NCI-H1694 (cell line): ENCODE measurements around the gene MAP3K7CL.
A peak's percentile ranks its signal among the peaks of the same experiment; 100 is the strongest.
"Not testable (repeated sequence)": the region's sequence is repeated elsewhere in the genome, so short reads cannot be mapped to it uniquely, and the experiment has no call there.

ENCODE experiments used
- DNase-seq: peaks from one replicate; lab custom pipeline; 2025; lab: John Stamatoyannopoulos, UW

MAP3K7CL gene

GRCh38 chr21:29133796-29134195 is 3.4 kb downstream of the MAP3K7CL start:
- no peak for DNase-seq

- DNase-seq, result no peak
Observed at GRCh38 chr21:29135481-29135880, 5.0 kb downstream of the MAP3K7CL start.

GRCh38 chr21:29136033-29136432 is 5.6 kb downstream of the MAP3K7CL start:
- DNase-seq, result no peak

DNA sequence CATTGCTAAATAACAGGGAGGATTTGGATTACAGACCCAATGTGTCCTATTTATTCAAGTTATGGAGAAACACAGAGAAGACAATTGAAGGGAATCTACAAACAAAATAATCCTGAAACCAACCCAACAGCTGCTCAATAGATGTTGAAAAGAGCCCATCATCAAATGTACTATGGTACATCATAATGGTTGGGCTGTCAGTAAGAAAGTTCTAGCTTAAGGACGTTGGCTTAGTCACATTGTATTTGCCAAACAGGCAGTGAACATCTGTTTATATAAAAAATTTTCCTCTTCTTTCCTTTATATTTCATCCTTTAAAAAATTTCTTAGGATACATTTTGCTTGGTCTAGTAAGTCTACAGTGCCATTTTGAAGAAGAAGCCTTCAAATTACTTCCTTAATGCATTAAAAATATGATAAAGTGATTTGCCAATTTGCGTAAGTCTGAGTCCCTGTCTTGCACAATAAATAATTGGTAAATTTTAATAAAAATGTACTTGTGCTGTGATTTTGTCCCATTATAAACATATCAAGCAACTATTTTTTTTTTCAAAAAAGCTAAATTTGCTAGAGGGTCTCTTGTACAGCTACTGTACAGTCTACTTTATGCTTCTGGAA is 14.4 kb downstream of the MAP3K7CL start:
- no peak for DNase-seq

DNA sequence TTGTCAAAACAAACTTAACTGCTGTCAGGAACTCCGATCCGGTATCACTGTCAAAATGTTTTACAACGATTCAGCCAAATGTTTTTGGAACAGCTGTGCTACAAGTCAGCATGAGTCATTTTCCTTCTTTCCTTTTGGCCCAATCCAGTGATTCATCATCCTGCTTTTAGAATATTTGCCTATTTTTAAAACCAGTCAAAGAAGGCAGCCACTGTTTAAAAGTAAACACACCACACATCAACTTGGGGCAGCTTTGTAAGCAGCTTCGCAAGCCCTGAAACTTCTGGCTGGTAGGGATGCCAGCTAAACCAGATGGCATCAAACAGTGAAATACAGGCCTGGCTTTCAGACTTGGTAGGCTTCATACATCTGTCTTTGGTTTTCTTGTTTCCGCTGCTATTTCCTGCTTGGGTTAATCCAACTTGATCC is 14.9 kb downstream of the MAP3K7CL start:
- DNase-seq, result peak; percentile 89

- no peak for DNase-seq
Observed at GRCh38 chr21:29145852-29146453, 15.5 kb downstream of the MAP3K7CL start.

DNA sequence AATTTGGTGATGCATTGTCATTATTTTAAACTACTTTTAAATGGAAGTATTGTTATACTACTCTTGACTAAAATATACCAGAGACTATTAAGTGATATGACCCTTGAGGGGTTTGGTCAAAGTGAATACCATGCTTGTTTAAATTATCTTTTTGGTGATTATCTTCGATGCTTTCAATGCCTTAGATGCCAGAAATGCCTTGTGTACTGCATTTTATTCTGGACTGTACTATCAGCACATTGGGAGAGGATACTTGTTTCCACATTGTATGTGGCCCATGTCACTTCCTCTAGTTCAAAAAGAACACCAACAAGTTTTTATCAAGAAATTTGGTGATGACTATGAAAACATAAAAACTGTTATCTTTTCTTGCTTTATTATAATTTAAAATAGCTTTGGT is 16.3 kb downstream of the MAP3K7CL start:
- DNase-seq, result no peak

- no peak for DNase-seq
Observed at GRCh38 chr21:29148530-29148929, 18.1 kb downstream of the MAP3K7CL start.

- no peak for DNase-seq
Observed at GRCh38 chr21:29149808-29150425, 19.5 kb downstream of the MAP3K7CL start.

- DNase-seq, result no peak
Observed at GRCh38 chr21:29151931-29152330, 21.5 kb downstream of the MAP3K7CL start.

GRCh38 chr21:29152916-29153315 is 22.5 kb downstream of the MAP3K7CL start:
- no peak for DNase-seq

DNA sequence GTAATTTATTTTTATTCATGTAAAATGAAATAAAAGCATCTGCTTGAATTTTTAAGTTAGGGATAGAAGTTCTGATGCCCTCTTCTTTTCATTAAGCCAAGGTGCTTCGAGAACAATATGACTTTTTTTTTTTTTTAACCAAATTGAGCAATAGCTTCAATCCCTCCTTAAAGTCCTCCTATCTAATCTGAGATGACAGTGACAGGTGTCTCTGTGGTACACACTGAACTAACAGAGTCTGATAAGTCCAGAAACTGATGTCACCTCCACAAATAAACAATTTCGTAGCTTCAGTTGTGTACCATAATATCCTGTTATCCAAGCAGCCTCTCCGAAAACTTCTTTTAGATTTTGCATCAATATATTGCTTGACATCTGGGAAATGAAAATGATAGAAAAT is 23.8 kb downstream of the MAP3K7CL start:
- no peak for DNase-seq

- DNase-seq, result no peak
Observed at GRCh38 chr21:29155118-29155932, 24.9 kb downstream of the MAP3K7CL start.

DNA sequence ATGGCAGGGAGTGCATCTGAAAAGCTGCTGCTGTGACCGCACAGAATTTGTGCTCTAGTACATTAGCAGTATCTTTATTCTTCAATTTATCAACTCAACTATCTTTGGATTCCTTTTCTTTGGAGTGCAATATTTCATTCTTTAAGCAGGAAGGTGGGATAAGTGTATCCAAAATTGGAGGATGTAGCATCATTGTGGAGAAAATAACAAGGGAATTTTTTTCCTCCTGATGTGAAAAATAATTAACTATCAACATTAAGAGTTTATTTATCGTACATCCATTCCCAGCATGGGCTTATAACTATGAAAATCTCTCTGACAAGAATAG is 25.5 kb downstream of the MAP3K7CL start:
- no peak for DNase-seq

DNA sequence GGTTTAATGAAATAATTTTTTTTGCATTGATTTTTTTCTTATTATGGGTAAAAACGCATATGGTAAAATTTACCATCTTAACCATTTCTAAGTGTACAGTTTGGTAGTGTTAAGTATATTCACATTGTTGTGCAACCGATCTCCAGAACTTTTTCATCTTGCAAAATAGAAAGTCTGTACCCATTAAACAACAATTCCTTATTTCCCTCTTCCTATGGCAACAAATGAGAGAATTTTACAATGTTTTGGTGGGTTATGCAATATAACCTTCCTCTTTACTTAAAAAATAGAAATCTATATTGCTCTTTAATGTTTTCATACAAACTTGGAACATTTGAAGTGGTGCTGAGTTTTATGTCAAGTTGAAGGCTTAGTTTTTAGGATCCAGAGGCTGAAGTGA is 26.6 kb downstream of the MAP3K7CL start:
- no peak for DNase-seq

DNA sequence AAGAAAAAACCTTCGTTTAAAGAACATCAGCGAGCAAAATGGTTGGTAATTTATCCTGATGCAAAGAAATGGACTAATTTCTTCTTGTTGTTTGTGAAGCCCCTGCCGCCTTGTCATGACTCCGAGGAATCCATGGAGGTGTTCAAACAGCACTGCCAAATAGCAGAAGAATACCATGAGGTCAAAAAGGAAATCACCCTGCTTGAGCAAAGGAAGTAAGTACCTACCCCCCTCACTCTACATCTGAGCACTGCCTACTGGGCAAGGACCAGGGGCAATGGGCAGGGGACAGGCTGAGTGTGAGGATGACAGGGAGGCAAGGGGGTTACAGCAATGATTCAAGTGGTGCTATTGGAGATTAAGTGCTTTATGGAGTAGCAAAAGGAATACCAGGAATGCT is 29.4 kb downstream of the MAP3K7CL start:
- no peak for DNase-seq

GRCh38 chr21:29162825-29163224 is 32.4 kb downstream of the MAP3K7CL start:
- not testable (repeated sequence) for DNase-seq

DNA sequence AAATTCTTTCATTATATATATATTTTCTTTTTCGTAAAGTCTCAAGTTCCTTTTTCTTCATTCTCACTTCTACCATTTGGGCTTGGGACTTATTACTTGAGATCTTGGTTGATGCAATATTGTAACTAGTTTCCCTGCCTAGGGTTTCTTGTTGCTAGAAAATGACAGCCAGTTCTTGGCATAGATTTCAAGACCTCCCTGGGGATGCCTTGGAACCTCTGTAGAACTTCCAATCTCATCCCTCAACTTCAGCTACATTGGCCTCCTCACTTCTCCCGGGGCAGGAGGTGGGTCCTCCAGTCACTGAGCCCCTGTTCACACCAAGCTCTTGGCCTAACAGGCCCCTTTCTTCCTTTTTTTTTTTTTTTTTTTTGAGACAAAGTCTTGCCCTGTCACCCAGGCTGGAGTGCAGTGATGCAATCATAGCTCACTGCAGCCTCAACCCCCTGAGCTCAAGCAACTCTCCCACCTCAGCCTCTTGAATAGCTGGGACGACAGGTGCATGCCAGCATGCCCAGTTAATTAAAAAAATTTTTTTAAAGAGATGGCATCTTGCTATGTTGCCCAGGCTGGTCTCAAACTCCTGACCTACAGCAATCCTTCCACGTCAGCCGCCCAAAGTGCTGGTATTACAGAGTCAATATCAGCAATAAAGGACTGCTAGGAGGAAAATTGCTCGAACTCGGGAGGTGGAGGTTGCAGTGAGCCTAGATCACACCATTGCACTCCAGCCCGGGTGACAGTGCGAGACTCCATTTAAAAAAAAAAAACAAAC is 33.1 kb downstream of the MAP3K7CL start:
- no peak for DNase-seq

DNA sequence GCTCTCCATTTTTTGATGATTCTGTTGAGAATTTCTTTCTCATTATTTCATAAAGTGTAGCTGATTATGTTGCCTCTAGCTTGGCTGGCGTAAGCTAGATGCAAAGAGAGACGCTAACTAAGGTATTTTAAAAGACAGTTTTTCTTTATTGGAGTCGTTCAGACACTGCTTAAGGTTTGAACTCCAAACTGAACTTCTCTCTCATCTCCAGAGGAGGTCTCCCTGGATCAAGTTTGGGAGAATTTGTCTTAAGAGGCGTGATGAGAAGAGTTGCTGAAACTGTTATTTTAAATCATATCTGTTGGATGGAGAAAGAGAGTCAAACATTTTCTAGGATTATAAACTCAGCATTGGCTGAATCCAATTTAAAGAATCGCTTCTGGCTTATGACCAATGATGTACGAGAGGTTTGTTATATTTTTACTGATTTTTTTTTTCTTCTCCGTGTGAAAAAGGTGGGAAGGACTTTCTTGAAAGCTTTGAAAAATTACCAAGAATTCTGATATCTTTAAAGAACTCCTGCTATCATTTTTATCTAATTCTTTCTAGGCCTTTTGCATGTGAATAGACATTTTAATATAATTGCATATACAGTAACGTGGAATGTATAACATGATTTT is 34.0 kb downstream of the MAP3K7CL start:
- DNase-seq, result peak; percentile 18

- no peak for DNase-seq
Observed at GRCh38 chr21:29166323-29166722, 35.9 kb downstream of the MAP3K7CL start.

- no peak for DNase-seq
Observed at GRCh38 chr21:29166853-29167252, 36.4 kb downstream of the MAP3K7CL start.

- not testable (repeated sequence) for DNase-seq
Observed at GRCh38 chr21:29167481-29167880, 37.0 kb downstream of the MAP3K7CL start.
